ENCODE measurements around the gene MEIOC. TPM values are rescaled to one million over a fixed set of nuclear protein-coding genes. Genes with fewer than 3 reads are reported as not detected.

Gene MEIOC
- total RNA-seq, 6 donors from 2014 or later, result 0.17 TPM; not detected in 5

DNA sequence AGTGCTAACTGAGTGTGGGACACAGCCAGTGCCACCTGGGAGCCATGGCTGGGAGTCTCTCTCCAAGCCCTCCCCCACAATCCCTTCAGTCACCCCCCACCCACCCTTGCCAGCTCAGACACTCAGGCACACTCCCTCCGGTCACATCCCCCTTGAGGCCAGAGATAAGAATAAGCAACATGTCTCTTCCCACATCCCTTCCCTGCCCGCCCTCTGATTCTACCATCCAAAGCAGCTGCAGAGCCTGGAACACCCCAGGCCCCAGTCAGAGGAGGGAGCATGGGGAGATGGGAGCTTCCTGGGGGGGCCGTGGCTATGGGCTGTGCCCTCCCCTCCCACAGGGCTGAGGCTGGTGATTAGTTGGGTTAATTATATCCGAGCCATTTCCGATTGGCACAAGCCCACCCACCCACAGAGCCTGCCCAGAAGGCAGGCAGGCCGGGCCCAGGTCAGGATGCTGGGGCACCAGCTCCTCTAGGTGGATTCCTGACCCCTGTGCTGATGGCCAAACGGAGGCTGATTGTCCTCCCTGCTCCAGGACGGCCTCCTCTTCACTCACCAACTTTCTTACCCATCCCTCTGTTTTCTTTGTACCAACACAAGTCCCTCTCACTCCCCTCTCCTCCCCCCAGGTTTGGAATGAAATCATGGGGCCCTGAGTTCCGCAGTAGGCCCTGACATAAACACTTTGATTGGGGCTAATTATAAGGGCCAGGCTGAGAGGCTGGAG lies 28.6 kb upstream of the MEIOC start:
- no peak overlapping the region for H3K27ac ChIP-seq
- no peaks in the 10 kb centered on the region for H3K27me3 ChIP-seq
- 89% methylated on average over 9 of the region's 9 CpGs for WGBS, 2 donors
- H3K36me3 ChIP-seq, result no peaks in the 10 kb centered on the region
- peak overlapping the region in 1 of 4 donors; percentile 27 for H3K4me3 ChIP-seq
- ATAC-seq (ENCODE audit: low FRiP score in 2 of 2), result no peak
- H3K9me3 ChIP-seq, result no peaks in the 10 kb centered on the region
- H3K4me1 ChIP-seq, result peaks cover 0 to 6% (median 0%) of the 10 kb centered on the region in 4 donors
- DNase-seq, result peak in 1 of 2 donors; percentile 44
- TF ChIP-seq EP300 (IDR thresholded peaks at IDR 0.05), result no peak
- no peak for TF ChIP-seq POLR2A (IDR thresholded peaks at IDR 0.05)
- TF ChIP-seq POLR2AphosphoS5 (IDR thresholded peaks at IDR 0.05), result no peak
- TF ChIP-seq, protein P1, sequence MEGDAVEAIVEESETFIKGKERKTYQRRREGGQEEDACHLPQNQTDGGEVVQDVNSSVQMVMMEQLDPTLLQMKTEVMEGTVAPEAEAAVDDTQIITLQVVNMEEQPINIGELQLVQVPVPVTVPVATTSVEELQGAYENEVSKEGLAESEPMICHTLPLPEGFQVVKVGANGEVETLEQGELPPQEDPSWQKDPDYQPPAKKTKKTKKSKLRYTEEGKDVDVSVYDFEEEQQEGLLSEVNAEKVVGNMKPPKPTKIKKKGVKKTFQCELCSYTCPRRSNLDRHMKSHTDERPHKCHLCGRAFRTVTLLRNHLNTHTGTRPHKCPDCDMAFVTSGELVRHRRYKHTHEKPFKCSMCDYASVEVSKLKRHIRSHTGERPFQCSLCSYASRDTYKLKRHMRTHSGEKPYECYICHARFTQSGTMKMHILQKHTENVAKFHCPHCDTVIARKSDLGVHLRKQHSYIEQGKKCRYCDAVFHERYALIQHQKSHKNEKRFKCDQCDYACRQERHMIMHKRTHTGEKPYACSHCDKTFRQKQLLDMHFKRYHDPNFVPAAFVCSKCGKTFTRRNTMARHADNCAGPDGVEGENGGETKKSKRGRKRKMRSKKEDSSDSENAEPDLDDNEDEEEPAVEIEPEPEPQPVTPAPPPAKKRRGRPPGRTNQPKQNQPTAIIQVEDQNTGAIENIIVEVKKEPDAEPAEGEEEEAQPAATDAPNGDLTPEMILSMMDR (IDR thresholded peaks at IDR 0.05), result no peak

DNA sequence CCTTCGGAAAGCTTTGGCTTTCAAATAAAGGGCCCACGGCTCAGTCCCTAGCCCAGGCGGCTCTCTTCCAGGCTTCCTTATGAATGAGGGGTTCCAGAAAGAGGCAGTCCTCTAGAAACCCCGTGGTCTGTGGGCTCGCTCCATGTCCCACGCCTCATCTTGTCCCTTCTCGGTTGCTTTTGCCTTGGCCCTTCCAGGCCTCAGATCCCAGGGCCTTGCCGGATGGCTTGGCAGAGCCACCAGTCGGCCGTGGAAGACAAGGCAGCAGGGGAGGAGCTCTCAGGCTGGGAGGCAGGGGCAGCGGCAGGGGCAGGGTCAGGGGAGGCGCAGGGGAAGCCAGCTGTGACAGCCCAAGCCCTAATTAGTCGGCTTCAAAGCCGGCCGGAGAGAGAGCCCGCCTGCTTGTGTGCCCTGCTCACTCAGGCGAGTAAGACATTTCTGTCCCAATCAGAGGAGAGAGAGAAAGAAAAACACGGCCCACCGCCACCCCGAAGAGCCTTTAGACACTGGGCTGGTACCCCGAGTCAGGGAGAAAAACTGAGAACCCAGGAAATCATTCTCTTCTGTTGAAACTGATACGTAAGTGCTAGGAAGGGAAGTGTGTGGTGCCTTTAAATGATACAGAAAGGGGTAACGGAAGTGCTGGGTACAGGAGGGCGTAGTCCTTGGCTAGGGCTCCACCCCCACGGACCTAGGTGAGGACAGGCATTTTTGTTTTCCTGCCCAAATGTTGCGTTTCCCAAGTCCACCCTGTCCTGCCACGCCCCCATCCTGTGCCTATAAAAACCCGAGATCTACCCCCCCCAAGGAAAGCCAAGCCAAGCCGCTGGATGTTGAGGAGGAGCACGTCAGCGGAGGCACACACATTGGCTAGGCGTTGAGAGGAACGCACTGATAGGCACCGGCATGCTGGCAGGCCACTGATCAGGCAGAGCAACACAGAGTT lies 27.8 kb upstream of the MEIOC start:
- no peaks in the 10 kb centered on the region for H3K9me3 ChIP-seq
- no peak overlapping the region for H3K27ac ChIP-seq
- WGBS, 2 donors, result 52 to 64% methylated on average over 32 to 34 of the region's 34 CpGs
- peak in 1 of 2 donors; percentile 69 for DNase-seq
- H3K4me3 ChIP-seq, result peak overlapping the region in 1 of 4 donors; percentile 27
- ATAC-seq (ENCODE audit: low FRiP score in 2 of 2), result peak; percentile 51 to 60
- H3K4me1 ChIP-seq, result peaks cover 0 to 6% (median 0%) of the 10 kb centered on the region in 4 donors
- no peak for TF ChIP-seq POLR2AphosphoS5 (IDR thresholded peaks at IDR 0.05)
- TF ChIP-seq EP300 (IDR thresholded peaks at IDR 0.05), result no peak
- TF ChIP-seq POLR2A (IDR thresholded peaks at IDR 0.05), result no peak
- TF ChIP-seq, protein P1 (IDR thresholded peaks at IDR 0.05), result no peak
- H3K36me3 ChIP-seq, result no peaks in the 10 kb centered on the region
- no peaks in the 10 kb centered on the region for H3K27me3 ChIP-seq

DNA sequence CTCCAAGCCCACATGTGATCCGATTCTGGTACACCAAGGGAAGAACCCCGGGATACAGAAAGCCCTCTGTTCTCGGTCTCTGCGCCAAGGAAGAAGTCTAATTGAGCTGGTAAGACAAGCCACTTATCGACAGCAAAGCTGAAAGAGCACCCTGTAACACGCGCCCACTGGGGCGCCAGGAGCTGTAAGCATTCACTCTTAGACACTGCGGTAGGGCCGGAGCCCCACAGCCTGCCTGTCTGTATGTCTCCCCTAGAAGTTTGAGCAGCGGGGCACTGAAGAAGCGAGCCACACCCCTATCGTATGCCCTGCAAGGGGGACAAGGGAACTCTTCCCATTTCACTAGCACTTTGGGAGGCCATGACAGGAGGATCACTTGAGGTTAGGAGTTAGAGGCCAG lies 27.0 kb upstream of the MEIOC start:
- DNase-seq (no peak), ATAC-seq (ENCODE audit: low FRiP score in 2 of 2) (no peak)
- WGBS, 2 donors, result 93 to 95% methylated on average over 13 of the region's 13 CpGs
- Histone ChIP-seq H3K36me3 (no peaks in the 10 kb centered on the region), H3K9me3 (no peaks in the 10 kb centered on the region), H3K4me1 (peaks cover 0 to 6% (median 0%) of the 10 kb centered on the region in 4 donors), H3K27me3 (no peaks in the 10 kb centered on the region), H3K27ac (no peak overlapping the region), H3K4me3 (no peak overlapping the region)
- TF ChIP-seq, protein P1 (IDR thresholded peaks at IDR 0.05), result no peak
- TF ChIP-seq POLR2AphosphoS5 (IDR thresholded peaks at IDR 0.05) (no peak), EP300 (IDR thresholded peaks at IDR 0.05) (no peak), POLR2A (IDR thresholded peaks at IDR 0.05) (no peak)

DNA sequence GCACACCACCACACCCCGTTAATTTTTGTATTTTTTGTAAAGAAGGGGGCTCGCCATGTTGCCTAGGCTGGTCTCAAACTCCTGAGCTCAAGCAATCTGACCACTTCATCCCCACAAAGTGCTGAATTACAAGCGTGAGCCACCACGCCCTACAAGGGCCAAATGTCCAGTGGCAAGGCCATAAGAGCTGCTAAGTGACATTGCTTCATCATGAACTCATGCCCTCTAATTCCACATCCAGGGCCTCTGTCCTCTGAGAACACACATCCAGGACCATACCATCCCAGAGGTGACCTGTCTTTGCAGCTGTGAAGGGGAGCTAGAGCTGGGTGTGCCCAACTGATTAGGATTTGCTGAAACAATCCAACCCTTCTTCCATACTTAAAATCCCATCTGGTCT lies 25.6 kb upstream of the MEIOC start:
- Histone ChIP-seq H3K4me1 (peaks cover 0 to 6% (median 0%) of the 10 kb centered on the region in 4 donors), H3K36me3 (no peaks in the 10 kb centered on the region), H3K9me3 (no peaks in the 10 kb centered on the region), H3K27ac (no peak overlapping the region), H3K4me3 (no peak overlapping the region), H3K27me3 (no peaks in the 10 kb centered on the region)
- no peak for ATAC-seq (ENCODE audit: low FRiP score in 2 of 2)
- no peak for TF ChIP-seq POLR2A (IDR thresholded peaks at IDR 0.05)
- no peak for TF ChIP-seq POLR2AphosphoS5 (IDR thresholded peaks at IDR 0.05)
- TF ChIP-seq EP300 (IDR thresholded peaks at IDR 0.05), result no peak
- TF ChIP-seq, protein P1 (IDR thresholded peaks at IDR 0.05), result no peak
- no peak for DNase-seq
- 78 to 91% methylated on average over 3 to 4 of the region's 4 CpGs for WGBS, 2 donors
